GM12891 (cell line): ENCODE measurements around the gene HOXD13.

Source experiments
- POLR2A ChIP-seq: IDR thresholded peaks from 2 replicates; pipeline ENCODE4 v1.6.1; 2011; ENCODE audit warnings: low read depth, low read length, control low read depth
- POLR2AphosphoS5 ChIP-seq: IDR thresholded peaks from 2 replicates; pipeline ENCODE4 v1.6.1; 2011; ENCODE audit warnings: low read depth, low read length, control low read depth
- TAF1 ChIP-seq: IDR thresholded peaks from 2 replicates; pipeline ENCODE4 v1.6.1; 2011; ENCODE audit warnings: low read depth, low read length, control low read depth

- TF ChIP-seq POLR2AphosphoS5 (no peak), POLR2A (no peak), TAF1 (no peak)
Observed at GRCh38 chr2:176104316-176105077, 12.0 kb downstream of the HOXD13 start.
